Measurements from ENCODE around the gene FBXL7. TPM values are rescaled to one million over a fixed set of nuclear protein-coding genes. Genes with fewer than 3 reads are reported as not detected.

Gene FBXL7
- total RNA-seq, 1 experiment from 2014 or later, result not detected

DNA sequence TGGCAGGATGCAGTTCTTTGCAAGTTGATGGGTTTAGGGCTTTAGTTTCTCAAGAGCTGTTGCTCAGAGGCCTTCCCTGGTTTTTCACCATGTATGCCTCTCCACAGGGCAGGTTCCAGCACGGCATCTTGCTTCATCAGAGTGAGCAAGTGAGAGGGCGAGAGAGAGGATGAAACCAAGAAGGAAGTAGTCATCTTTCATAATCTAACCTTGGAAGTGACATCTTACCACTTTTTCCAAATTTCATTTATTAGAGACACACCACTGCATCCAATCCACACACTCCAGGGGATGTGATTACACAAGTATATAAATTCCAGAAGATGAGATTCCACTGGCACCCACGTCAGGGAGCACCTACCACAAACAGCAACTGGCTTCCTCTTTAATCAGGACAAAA, 385.2 kb downstream of the FBXL7 start:
- ATAC-seq (no peak), DNase-seq (ENCODE audit: low read depth, low spot score) (no peak)
- in situ Hi-C loops (cut with HindIII; ENCODE audit: low pct_unique_long_range_greater_than_20kb, low sequenced_read_pairs) (no loop called here), intact Hi-C loops (cut with micrococcal nuclease; ENCODE audit: unreplicated experiment) (no loop called here)
- ChIA-PET CTCF (no interaction called here), POLR2A (no interaction called here)
- Histone ChIP-seq H3K4me3 (ENCODE audit: low read depth in 2 of 2, low read length in 2 of 2) (no peak overlapping the region), H3K36me3 (ENCODE audit: control insufficient read depth, insufficient read depth, low read length) (no peaks in the 10 kb centered on the region), H3K27ac (ENCODE audit: low read length) (no peak overlapping the region), H3K27me3 (ENCODE audit: control insufficient read depth, insufficient read depth, low read length) (no peaks in the 10 kb centered on the region), H3K4me1 (ENCODE audit: control insufficient read depth, insufficient read depth, low read length) (no peaks in the 10 kb centered on the region), H3K9me3 (ENCODE audit: control insufficient read depth, insufficient read depth, low read depth, low read length) (no peaks in the 10 kb centered on the region)
- TF ChIP-seq, protein P1, sequence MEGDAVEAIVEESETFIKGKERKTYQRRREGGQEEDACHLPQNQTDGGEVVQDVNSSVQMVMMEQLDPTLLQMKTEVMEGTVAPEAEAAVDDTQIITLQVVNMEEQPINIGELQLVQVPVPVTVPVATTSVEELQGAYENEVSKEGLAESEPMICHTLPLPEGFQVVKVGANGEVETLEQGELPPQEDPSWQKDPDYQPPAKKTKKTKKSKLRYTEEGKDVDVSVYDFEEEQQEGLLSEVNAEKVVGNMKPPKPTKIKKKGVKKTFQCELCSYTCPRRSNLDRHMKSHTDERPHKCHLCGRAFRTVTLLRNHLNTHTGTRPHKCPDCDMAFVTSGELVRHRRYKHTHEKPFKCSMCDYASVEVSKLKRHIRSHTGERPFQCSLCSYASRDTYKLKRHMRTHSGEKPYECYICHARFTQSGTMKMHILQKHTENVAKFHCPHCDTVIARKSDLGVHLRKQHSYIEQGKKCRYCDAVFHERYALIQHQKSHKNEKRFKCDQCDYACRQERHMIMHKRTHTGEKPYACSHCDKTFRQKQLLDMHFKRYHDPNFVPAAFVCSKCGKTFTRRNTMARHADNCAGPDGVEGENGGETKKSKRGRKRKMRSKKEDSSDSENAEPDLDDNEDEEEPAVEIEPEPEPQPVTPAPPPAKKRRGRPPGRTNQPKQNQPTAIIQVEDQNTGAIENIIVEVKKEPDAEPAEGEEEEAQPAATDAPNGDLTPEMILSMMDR (IDR thresholded peaks at IDR 0.05), result no peak
- no TSS peak for BruUV-seq (replicated peaks)

DNA sequence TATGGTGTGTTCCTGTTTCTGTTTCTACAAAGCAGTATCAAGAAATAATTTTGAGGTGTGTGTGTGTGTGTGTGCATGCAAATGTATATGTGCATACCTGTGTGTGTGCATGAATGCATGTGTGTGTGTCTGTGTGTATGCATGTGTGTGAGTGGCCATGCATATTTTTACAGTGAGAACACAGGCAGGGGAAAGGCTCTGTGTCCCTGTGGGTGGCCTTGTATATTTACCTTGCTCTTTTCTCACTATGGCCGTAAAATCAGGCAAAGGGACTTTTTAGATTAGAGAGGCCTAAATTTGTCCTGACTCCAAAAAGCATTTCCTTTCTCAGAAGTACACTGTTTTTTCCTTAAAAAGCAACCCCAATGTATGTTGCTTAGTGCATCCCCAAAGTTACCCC, 386.2 kb downstream of the FBXL7 start:
- BruUV-seq (replicated peaks), result no TSS peak
- in situ Hi-C loops (cut with HindIII; ENCODE audit: low pct_unique_long_range_greater_than_20kb, low sequenced_read_pairs), result no loop called here
- no peak for TF ChIP-seq TCF7L2 (IDR thresholded peaks at IDR 0.05; ENCODE audit: low read depth, low read length)
- no peak for TF ChIP-seq POLR2AphosphoS5 (IDR thresholded peaks at IDR 0.05; ENCODE audit: low read depth, low read length)
- no peak for TF ChIP-seq SIN3A (IDR thresholded peaks at IDR 0.05; ENCODE audit: borderline replicate concordance, insufficient read depth, low read depth, low read length)
- Histone ChIP-seq H3K27ac (ENCODE audit: low read length) (no peak overlapping the region), H3K9me3 (ENCODE audit: control insufficient read depth, insufficient read depth, low read depth, low read length) (no peaks in the 10 kb centered on the region), H3K36me3 (ENCODE audit: control insufficient read depth, insufficient read depth, low read length) (no peaks in the 10 kb centered on the region), H3K4me1 (ENCODE audit: control insufficient read depth, insufficient read depth, low read length) (no peaks in the 10 kb centered on the region), H3K4me3 (ENCODE audit: low read depth in 2 of 2, low read length in 2 of 2) (no peak overlapping the region), H3K27me3 (ENCODE audit: control insufficient read depth, insufficient read depth, low read length) (no peaks in the 10 kb centered on the region)
- ATAC-seq (no peak), DNase-seq (ENCODE audit: low read depth, low spot score) (no peak)
- POLR2A ChIA-PET, result no interaction called here
- intact Hi-C loops (cut with micrococcal nuclease; ENCODE audit: unreplicated experiment), result no loop called here
- CTCF ChIA-PET, result no interaction called here

DNA sequence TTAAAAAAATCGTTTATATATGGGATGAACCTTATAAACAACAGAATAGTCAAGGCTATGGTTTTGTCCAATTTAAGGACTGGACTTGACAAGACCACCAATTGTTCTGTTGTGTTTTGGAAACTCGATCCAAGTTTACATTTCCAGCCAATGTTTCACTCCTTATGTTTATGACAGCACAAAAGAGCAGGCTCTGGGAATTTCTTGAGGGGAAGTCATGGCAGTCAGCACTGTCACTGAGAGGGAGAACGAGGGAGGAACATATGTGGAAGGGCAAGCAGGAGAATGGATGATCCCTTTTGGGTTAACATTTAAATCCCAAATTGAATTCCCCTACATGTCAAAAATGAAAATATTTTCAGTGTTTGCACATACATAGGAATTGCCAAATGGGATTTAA, 387.1 kb downstream of the FBXL7 start:
- ATAC-seq, result no peak
- no peak overlapping the region for H3K27ac ChIP-seq (ENCODE audit: low read length)
- H3K36me3 ChIP-seq (ENCODE audit: control insufficient read depth, insufficient read depth, low read length), result no peaks in the 10 kb centered on the region
- ChIA-PET CTCF (no interaction called here), POLR2A (no interaction called here)
- no peak for DNase-seq (ENCODE audit: low read depth, low spot score)
- H3K9me3 ChIP-seq (ENCODE audit: control insufficient read depth, insufficient read depth, low read depth, low read length), result no peaks in the 10 kb centered on the region
- no peaks in the 10 kb centered on the region for H3K4me1 ChIP-seq (ENCODE audit: control insufficient read depth, insufficient read depth, low read length)
- intact Hi-C loops (cut with micrococcal nuclease; ENCODE audit: unreplicated experiment), result no loop called here
- in situ Hi-C loops (cut with HindIII; ENCODE audit: low pct_unique_long_range_greater_than_20kb, low sequenced_read_pairs), result no loop called here
- no peak overlapping the region for H3K4me3 ChIP-seq (ENCODE audit: low read depth in 2 of 2, low read length in 2 of 2)
- H3K27me3 ChIP-seq (ENCODE audit: control insufficient read depth, insufficient read depth, low read length), result no peaks in the 10 kb centered on the region
- TF ChIP-seq SIN3A (IDR thresholded peaks at IDR 0.05; ENCODE audit: borderline replicate concordance, insufficient read depth, low read depth, low read length), result no peak
- no peak for TF ChIP-seq POLR2AphosphoS5 (IDR thresholded peaks at IDR 0.05; ENCODE audit: low read depth, low read length)
- TF ChIP-seq, protein P2, sequence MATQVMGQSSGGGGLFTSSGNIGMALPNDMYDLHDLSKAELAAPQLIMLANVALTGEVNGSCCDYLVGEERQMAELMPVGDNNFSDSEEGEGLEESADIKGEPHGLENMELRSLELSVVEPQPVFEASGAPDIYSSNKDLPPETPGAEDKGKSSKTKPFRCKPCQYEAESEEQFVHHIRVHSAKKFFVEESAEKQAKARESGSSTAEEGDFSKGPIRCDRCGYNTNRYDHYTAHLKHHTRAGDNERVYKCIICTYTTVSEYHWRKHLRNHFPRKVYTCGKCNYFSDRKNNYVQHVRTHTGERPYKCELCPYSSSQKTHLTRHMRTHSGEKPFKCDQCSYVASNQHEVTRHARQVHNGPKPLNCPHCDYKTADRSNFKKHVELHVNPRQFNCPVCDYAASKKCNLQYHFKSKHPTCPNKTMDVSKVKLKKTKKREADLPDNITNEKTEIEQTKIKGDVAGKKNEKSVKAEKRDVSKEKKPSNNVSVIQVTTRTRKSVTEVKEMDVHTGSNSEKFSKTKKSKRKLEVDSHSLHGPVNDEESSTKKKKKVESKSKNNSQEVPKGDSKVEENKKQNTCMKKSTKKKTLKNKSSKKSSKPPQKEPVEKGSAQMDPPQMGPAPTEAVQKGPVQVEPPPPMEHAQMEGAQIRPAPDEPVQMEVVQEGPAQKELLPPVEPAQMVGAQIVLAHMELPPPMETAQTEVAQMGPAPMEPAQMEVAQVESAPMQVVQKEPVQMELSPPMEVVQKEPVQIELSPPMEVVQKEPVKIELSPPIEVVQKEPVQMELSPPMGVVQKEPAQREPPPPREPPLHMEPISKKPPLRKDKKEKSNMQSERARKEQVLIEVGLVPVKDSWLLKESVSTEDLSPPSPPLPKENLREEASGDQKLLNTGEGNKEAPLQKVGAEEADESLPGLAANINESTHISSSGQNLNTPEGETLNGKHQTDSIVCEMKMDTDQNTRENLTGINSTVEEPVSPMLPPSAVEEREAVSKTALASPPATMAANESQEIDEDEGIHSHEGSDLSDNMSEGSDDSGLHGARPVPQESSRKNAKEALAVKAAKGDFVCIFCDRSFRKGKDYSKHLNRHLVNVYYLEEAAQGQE (IDR thresholded peaks at IDR 0.05; ENCODE audit: insufficient read depth in 1 of 2, low read depth in 2 of 2, low read length in 1 of 2), result no peak
- TF ChIP-seq, protein P1 (IDR thresholded peaks at IDR 0.05), result no peak
- TF ChIP-seq TCF7L2 (IDR thresholded peaks at IDR 0.05; ENCODE audit: low read depth, low read length), result no peak
- no TSS peak for BruUV-seq (replicated peaks)

Data from Panc1 (cell line).